IPS-18c (cell line): ENCODE results near the gene AQP1.

Experiments used
- H3K4me3 ChIP-seq: 2 replicates; pipeline ENCODE4 v1.7.0; 2013; ENCODE audit warnings: low read depth, mild to moderate bottlenecking, low read length, moderate library complexity; ENCODE audit not compliant: insufficient read depth
- H3K9me3 ChIP-seq: one replicate; pipeline ENCODE4 v1.6.1; 2013; ENCODE audit warnings: mild to moderate bottlenecking, low read length, moderate library complexity; ENCODE audit not compliant: control insufficient read depth, insufficient read depth

Gene AQP1

DNA sequence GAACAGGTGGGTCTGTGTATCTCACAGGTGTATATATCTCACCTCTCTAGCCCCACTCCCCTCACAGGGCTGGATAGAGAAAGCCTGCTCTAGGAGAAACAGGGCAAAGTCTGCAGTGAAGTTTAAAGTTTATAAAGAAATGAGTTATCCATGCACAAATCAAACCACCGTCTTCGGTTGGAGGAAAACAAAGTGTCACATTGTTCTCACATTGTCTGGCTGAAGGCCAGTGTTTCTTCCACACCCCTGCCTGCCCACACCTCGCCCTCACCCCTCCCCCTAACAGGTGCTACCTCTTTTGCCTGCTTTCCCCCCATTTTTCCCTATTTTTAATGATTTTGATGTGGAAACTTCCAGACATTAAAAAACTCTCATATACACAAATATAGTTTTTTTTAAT, 25.8 kb downstream of the AQP1 start:
- H3K9me3 ChIP-seq = peaks cover 3% of the 10 kb centered on the region

GRCh38 chr7:30938435-30939316, 27.0 kb downstream of the AQP1 start:
- H3K4me3 ChIP-seq = no peak overlapping the region
- H3K9me3 ChIP-seq = no peaks in the 10 kb centered on the region

More for the DNA sequence above, 25.8 kb downstream of the AQP1 start:
- H3K4me3 ChIP-seq = no peak overlapping the region

- Histone ChIP-seq H3K9me3 (no peaks in the 10 kb centered on the region), H3K4me3 (no peak overlapping the region)
Measured at GRCh38 chr7:30941582-30942323, 30.1 kb downstream of the AQP1 start.

DNA sequence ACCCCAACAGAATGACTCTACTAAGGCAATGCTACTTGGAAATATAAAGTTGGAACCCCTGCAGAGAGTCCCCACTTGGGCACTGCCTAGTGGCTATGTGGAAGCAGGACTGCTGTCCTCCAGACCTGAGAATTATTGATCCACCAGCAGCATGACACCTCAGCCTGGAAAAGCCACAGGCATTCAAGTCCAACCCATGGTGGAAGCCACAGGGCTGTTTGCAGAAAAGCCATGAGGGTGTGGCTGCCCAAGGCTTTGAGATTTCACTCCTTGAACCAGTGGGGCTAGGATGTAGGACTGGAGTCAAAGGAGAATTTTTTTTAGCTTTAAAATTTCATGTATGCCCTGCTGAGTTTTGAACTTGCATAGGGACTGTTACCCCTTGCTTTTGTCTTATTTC, 38.5 kb downstream of the AQP1 start:
- no peak overlapping the region for H3K4me3 ChIP-seq
- H3K9me3 ChIP-seq = no peaks in the 10 kb centered on the region

DNA sequence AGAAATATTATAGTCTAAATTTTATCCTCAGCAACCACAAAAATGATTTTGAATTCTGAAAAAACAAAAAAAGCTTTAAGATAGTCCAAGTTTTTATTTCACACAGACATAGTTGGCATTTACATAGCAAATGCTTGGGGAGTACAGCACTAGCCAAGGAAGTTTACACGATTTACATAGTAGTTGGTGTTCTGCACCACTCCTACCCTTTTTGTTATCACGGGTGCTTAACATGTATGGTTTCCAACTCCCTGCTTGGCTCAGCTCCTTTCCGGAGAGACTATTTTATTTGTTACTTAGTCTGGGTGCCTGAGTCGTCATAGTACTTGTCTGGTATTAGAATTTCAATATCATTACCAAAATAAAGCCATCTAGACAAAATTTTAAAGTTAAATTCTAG, 43.3 kb downstream of the AQP1 start:
- no peaks in the 10 kb centered on the region for H3K9me3 ChIP-seq
- H3K4me3 ChIP-seq = no peak overlapping the region

DNA sequence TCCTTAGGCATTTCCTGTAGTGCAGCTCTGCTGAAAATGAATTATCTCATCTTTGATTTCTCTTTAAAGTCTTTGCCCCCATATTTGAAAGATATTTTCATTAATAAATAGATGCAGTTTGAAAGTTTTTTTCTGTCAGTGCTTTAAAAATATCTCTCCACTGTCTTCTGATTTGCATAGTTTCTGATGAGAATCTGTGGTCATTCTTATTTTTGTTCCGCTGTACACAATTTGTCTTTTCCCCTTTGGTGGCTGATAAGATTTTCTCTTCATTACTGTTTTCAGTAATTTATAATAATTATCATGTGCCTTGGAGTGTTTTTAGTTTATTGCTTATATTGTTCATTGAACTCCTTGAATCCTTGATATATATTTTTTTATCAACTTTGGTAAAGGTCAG, 45.1 kb downstream of the AQP1 start:
- H3K9me3 ChIP-seq = no peaks in the 10 kb centered on the region
- H3K4me3 ChIP-seq = no peak overlapping the region

- Histone ChIP-seq H3K4me3 (no peak within 1 kb of the TSS), H3K9me3 (no peaks in the 10 kb centered on the region)
Measured at GRCh38 chr7:30963842-30964241, 52.2 kb downstream of the AQP1 start, which contains the start of gene GHRHR. GHRHR (plus strand) TSS chr7:30963953; CDS start chr7:30964069, 116 bp downstream.

DNA sequence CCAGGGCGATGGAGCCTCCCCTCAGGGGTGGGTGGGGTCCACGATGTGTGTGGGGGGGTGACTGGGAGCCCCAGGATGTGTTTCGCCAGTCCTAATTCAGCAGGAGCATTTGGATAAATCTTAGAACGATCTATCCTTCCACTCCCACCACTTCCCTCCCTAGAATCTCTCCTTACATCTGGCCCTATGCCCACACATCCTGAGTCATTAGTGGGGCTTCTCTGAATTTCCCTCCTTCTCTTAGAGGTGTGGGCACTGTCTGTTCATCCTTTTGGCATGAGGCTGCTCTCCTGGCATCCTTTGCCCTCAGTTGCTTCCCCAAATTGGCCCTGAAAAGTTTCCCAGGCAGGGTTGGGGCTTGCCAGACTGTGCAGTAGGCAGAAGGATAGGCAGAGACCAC, 53.7 kb downstream of the AQP1 start:
- Histone ChIP-seq H3K9me3 (no peaks in the 10 kb centered on the region), H3K4me3 (no peak overlapping the region)

GRCh38 chr7:30965883-30966282, 54.2 kb downstream of the AQP1 start:
- H3K9me3 ChIP-seq = no peaks in the 10 kb centered on the region

DNA sequence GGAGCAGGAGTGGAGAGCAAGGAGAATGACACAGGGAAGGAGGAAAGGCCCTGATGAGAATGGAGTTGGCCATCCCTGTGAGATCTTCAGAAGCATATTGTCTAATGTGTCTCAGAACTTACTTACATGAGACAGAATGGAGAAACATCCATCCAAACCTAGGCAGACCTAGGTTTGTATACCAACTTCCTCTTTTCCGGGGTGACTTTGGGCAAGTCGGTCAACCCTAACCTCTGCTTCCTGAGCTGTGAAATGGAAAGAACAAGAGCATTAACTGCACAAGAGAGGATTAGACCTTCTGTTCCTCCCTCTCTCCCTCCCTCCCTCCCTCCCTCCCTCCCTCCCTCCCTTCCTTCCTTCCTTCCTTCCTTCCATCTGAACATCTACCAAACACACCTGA, 56.6 kb downstream of the AQP1 start:
- Histone ChIP-seq H3K9me3 (no peaks in the 10 kb centered on the region), H3K4me3 (no peak overlapping the region)

More at GRCh38 chr7:30965883-30966282, 54.2 kb downstream of the AQP1 start:
- H3K4me3 ChIP-seq = no peak overlapping the region

- H3K4me3 ChIP-seq = no peak overlapping the region
- H3K9me3 ChIP-seq = no peaks in the 10 kb centered on the region
Measured at GRCh38 chr7:30968747-30969603, 57.3 kb downstream of the AQP1 start.

- Histone ChIP-seq H3K4me3 (no peak overlapping the region), H3K9me3 (no peaks in the 10 kb centered on the region)
Measured at GRCh38 chr7:30969604-30969970, 57.9 kb downstream of the AQP1 start.

DNA sequence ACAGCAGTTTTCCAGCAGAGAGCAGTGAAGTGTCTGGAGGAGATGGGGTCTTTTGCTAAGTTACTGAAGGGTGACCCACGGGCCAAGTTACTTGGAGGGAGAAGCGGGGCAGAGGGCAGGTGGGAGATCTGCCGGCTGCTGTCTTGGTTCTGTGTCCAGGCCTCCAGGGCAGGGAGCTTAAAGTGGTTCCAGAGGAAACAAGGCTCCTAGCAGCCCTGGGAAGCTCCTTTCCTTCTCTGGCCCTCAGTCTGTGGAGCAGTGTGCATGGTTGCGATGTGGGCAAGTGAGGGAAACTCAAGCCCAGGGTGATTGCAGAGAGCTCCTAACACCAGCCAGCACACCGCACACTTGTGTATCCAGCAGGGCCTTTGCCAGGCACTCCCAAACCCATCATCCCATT, 58.4 kb downstream of the AQP1 start:
- Histone ChIP-seq H3K9me3 (no peaks in the 10 kb centered on the region), H3K4me3 (no peak overlapping the region)

- H3K9me3 ChIP-seq = no peaks in the 10 kb centered on the region
- no peak overlapping the region for H3K4me3 ChIP-seq
Measured at GRCh38 chr7:30970594-30971094, 59.0 kb downstream of the AQP1 start.

GRCh38 chr7:30971440-30971839, 59.8 kb downstream of the AQP1 start:
- H3K4me3 ChIP-seq = no peak overlapping the region
- no peaks in the 10 kb centered on the region for H3K9me3 ChIP-seq

GRCh38 chr7:30971840-30972563, 60.3 kb downstream of the AQP1 start:
- no peaks in the 10 kb centered on the region for H3K9me3 ChIP-seq

DNA sequence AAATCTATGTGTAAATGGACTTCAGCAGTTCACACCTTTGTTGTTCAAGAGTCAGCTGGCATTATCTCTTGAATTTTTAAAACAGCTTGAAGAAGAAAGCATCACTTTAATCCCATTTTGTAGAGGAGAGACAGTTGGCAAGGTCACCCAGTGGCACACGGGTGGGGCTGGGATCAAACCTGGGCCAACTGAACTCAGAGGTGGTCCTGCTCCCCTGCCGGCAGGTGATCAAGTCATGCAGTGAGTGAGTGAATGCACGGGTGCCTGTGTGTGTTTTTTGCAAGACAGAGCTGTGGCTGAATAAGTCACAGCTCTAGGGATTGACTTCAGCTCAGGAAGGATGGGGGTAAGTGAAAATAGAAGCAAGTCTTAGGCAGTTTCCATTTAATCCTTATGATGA, 61.6 kb downstream of the AQP1 start:
- Histone ChIP-seq H3K4me3 (no peak overlapping the region), H3K9me3 (no peaks in the 10 kb centered on the region)

More at GRCh38 chr7:30971840-30972563, 60.3 kb downstream of the AQP1 start:
- no peak overlapping the region for H3K4me3 ChIP-seq
